ENCODE data around the gene CEP135.

Gene CEP135

DNA sequence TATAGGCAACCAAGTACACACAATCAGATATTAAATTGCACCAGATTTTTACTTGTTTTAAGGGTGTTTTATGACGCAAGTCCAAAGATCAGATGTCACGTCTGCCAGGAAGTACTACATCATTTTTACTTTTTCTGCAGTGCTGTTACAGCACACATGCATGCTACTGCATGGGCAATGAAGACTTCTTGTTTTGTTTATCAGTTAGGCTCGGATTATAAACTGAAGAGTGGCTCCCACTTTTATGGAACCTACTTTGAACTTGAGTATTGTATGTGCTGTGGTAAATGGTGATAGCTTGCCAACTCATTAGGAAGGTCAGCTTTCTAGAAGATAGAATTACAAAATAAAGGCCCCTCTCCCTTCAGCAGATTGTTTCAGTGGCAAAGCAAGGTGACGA lies 131.6 kb downstream of the CEP135 start:
- no peak for DNase-seq
- H3K9ac ChIP-seq (ENCODE audit: low read length): no peak overlapping the region
- no peaks in the 10 kb centered on the region for H3K27me3 ChIP-seq (replicated peaks; ENCODE audit: insufficient read depth, low read length)
- TF ChIP-seq EZH2 (optimal IDR thresholded peaks at IDR 0.05; ENCODE audit: low read depth, low read length) (no peak), EZH2phosphoT487 (IDR thresholded peaks at IDR 0.05; ENCODE audit: low read length) (no peak)
- TF ChIP-seq, protein P1, sequence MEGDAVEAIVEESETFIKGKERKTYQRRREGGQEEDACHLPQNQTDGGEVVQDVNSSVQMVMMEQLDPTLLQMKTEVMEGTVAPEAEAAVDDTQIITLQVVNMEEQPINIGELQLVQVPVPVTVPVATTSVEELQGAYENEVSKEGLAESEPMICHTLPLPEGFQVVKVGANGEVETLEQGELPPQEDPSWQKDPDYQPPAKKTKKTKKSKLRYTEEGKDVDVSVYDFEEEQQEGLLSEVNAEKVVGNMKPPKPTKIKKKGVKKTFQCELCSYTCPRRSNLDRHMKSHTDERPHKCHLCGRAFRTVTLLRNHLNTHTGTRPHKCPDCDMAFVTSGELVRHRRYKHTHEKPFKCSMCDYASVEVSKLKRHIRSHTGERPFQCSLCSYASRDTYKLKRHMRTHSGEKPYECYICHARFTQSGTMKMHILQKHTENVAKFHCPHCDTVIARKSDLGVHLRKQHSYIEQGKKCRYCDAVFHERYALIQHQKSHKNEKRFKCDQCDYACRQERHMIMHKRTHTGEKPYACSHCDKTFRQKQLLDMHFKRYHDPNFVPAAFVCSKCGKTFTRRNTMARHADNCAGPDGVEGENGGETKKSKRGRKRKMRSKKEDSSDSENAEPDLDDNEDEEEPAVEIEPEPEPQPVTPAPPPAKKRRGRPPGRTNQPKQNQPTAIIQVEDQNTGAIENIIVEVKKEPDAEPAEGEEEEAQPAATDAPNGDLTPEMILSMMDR (IDR thresholded peaks at IDR 0.05; ENCODE audit: low read length): no peak
- H3K4me3 ChIP-seq (ENCODE audit: low read length): no peak overlapping the region
- no peaks in the 10 kb centered on the region for H3K36me3 ChIP-seq (replicated peaks; ENCODE audit: insufficient read depth, low read length)
- no peak overlapping the region for H2AFZ ChIP-seq (ENCODE audit: low read length)
- H3K9me2 ChIP-seq (replicated peaks; ENCODE audit: insufficient read depth, low read length): no peaks in the 10 kb centered on the region
- no peaks in the 10 kb centered on the region for H3K4me1 ChIP-seq (ENCODE audit: low read length)
- H3K4me2 ChIP-seq (ENCODE audit: low read depth, low read length): no peak overlapping the region
- H3F3A ChIP-seq (ENCODE audit: insufficient read depth, low read length): no peaks in the 10 kb centered on the region
- H3K9me3 ChIP-seq (replicated peaks; ENCODE audit: insufficient read depth, low read length): no peaks in the 10 kb centered on the region
- H4K20me1 ChIP-seq (ENCODE audit: insufficient read depth, low read length): no peaks in the 10 kb centered on the region
- no peaks in the 10 kb centered on the region for H3K79me2 ChIP-seq (ENCODE audit: low read length)
- no peak overlapping the region for H3K27ac ChIP-seq (ENCODE audit: low read length)

DNA sequence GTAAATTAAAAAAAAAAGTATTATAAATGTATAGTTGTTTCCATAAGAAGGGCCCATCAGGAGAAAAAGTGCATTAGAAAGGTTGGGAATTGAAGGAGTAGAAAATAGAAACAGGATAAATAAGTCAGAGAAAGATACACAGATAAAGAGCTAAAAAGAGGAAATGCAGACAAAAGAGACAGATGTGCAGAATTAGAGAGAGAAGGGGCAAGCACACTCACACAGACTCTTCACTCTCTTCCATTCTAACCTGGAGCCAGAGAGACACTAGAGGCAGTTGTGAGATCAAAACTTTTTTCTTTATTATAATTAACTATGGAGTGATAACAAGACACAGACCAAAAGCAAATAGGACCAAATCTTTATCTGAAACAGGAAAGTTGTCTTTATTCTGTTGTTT lies 134.1 kb downstream of the CEP135 start:
- Histone ChIP-seq H3K4me1 (ENCODE audit: low read length) (no peaks in the 10 kb centered on the region), H3K79me2 (ENCODE audit: low read length) (no peaks in the 10 kb centered on the region), H3K27ac (ENCODE audit: low read length) (no peak overlapping the region), H3K4me3 (ENCODE audit: low read length) (no peak overlapping the region), H3K9me3 (replicated peaks; ENCODE audit: insufficient read depth, low read length) (no peaks in the 10 kb centered on the region), H3K9me2 (replicated peaks; ENCODE audit: insufficient read depth, low read length) (no peaks in the 10 kb centered on the region), H3K36me3 (replicated peaks; ENCODE audit: insufficient read depth, low read length) (no peaks in the 10 kb centered on the region), H3K27me3 (replicated peaks; ENCODE audit: insufficient read depth, low read length) (no peaks in the 10 kb centered on the region), H3K9ac (ENCODE audit: low read length) (no peak overlapping the region), H4K20me1 (ENCODE audit: insufficient read depth, low read length) (no peaks in the 10 kb centered on the region), H3K4me2 (ENCODE audit: low read depth, low read length) (no peak overlapping the region), H3F3A (ENCODE audit: insufficient read depth, low read length) (no peaks in the 10 kb centered on the region), H2AFZ (ENCODE audit: low read length) (no peak overlapping the region)
- DNase-seq: no peak
- TF ChIP-seq EZH2phosphoT487 (IDR thresholded peaks at IDR 0.05; ENCODE audit: low read length): no peak
- TF ChIP-seq, protein P1 (IDR thresholded peaks at IDR 0.05; ENCODE audit: low read length): no peak
- TF ChIP-seq EZH2 (optimal IDR thresholded peaks at IDR 0.05; ENCODE audit: low read depth, low read length): no peak
